Progenitor cell of endocrine pancreas (in vitro differentiated cells): ENCODE measurements around the gene RNASE7. TPM values are rescaled to one million over a fixed set of nuclear protein-coding genes. Genes with fewer than 3 reads are reported as not detected.

Experiments used
- DNase-seq: peaks from one replicate; pipeline ENCODE4 v3.0.0; 2021; ENCODE audit warnings: low spot score; ENCODE audit not compliant: unreplicated experiment
- H3K27ac Mint-ChIP-seq: 2 replicates; pipeline ENCODE4 v1.8.0; 2021; ENCODE audit warnings: mild to moderate bottlenecking, moderate library complexity, mixed read lengths
- H3K27me3 Mint-ChIP-seq: 2 replicates; pipeline ENCODE4 v1.8.0; 2021; ENCODE audit warnings: mixed read lengths
- H3K36me3 Mint-ChIP-seq: 2 replicates; pipeline ENCODE4 v1.8.0; 2022; ENCODE audit warnings: mixed read lengths; ENCODE audit not compliant: insufficient read depth
- H3K4me1 Mint-ChIP-seq: 2 replicates; pipeline ENCODE4 v1.8.0; 2021; ENCODE audit warnings: low read depth, mixed read lengths
- H3K4me3 Mint-ChIP-seq: 2 replicates; pipeline ENCODE4 v1.8.0; 2021; ENCODE audit warnings: low read depth, mild to moderate bottlenecking, moderate library complexity, mixed read lengths
- H3K9me3 Mint-ChIP-seq: 2 replicates; pipeline ENCODE4 v1.8.0; 2021; ENCODE audit warnings: low read depth, mixed read lengths
- CTCF ChIP-seq: fragments of 200-600 bp; sonication (generic); IDR thresholded peaks from one replicate; pipeline ENCODE4 v1.5.0; 2021; ENCODE audit warnings: antibody characterized with exemption, mild to moderate bottlenecking; ENCODE audit not compliant: unreplicated experiment
- total RNA-seq: library from RNA; stranded (reverse); gene quantifications from 2 replicates; pipeline ENCODE4 v1.2.1, GENCODE V29; 2021

RNASE7 gene
- total RNA-seq, 1 donor from 2014 or later, result not detected

- Mint-ChIP-seq H3K4me3 (no peak overlapping the region), H3K9me3 (no peaks in the 10 kb centered on the region), H3K27ac (no peak overlapping the region), H3K27me3 (no peaks in the 10 kb centered on the region), H3K4me1 (peaks cover 23% of the 10 kb centered on the region), H3K36me3 (no peaks in the 10 kb centered on the region)
- DNase-seq, result no peak
- TF ChIP-seq CTCF, result no peak
Observed at GRCh38 chr14:21054768-21055145, 12.6 kb downstream of the RNASE7 start.

- H3K27me3 Mint-ChIP-seq, result no peaks in the 10 kb centered on the region
- H3K27ac Mint-ChIP-seq, result peak overlapping the region; percentile 88
- H3K4me3 Mint-ChIP-seq, result peak overlapping the region; percentile 34
- H3K9me3 Mint-ChIP-seq, result no peaks in the 10 kb centered on the region
- H3K36me3 Mint-ChIP-seq, result no peaks in the 10 kb centered on the region
- no peak for TF ChIP-seq CTCF
- H3K4me1 Mint-ChIP-seq, result peaks cover 31% of the 10 kb centered on the region
- DNase-seq, result no peak
Observed at GRCh38 chr14:21055432-21056117, 13.4 kb downstream of the RNASE7 start.

GRCh38 chr14:21056520-21057163 lies 14.5 kb downstream of the RNASE7 start:
- TF ChIP-seq CTCF, result no peak
- Mint-ChIP-seq H3K36me3 (no peaks in the 10 kb centered on the region), H3K4me3 (no peak overlapping the region)

GRCh38 chr14:21057803-21058675 lies 15.9 kb downstream of the RNASE7 start, which contains the start of gene RNASE8:
Gene RNASE8 (plus strand): TSS chr14:21057822. CDS start chr14:21057893, 71 bp downstream.
- H3K36me3 Mint-ChIP-seq, result no peaks in the 10 kb centered on the region
- TF ChIP-seq CTCF, result no peak
- peaks cover 43% of the 10 kb centered on the region for H3K4me1 Mint-ChIP-seq
- no peak within 1 kb of the TSS for H3K4me3 Mint-ChIP-seq
- H3K27me3 Mint-ChIP-seq, result no peaks in the 10 kb centered on the region
- DNase-seq, result no peak
- H3K27ac Mint-ChIP-seq, result no peak within 1 kb of the TSS
- H3K9me3 Mint-ChIP-seq, result no peaks in the 10 kb centered on the region

More at GRCh38 chr14:21056520-21057163, 14.5 kb downstream of the RNASE7 start:
- Mint-ChIP-seq H3K27me3 (no peaks in the 10 kb centered on the region), H3K9me3 (no peaks in the 10 kb centered on the region), H3K4me1 (peaks cover 40% of the 10 kb centered on the region), H3K27ac (no peak overlapping the region)
- DNase-seq, result no peak

- no peak for TF ChIP-seq CTCF
- Mint-ChIP-seq H3K9me3 (no peaks in the 10 kb centered on the region), H3K27ac (no peak overlapping the region), H3K27me3 (no peaks in the 10 kb centered on the region), H3K4me1 (peaks cover 45% of the 10 kb centered on the region), H3K36me3 (no peaks in the 10 kb centered on the region), H3K4me3 (no peak overlapping the region)
- DNase-seq, result no peak
Observed at GRCh38 chr14:21058903-21059302, 16.7 kb downstream of the RNASE7 start.
